SK-N-SH (cell line): ENCODE data around the gene OR8B12.

Experiments
- CHD2 ChIP-seq: fragments of 150-350 bp; IDR thresholded peaks from 2 replicates; pipeline ENCODE4 v1.6.1; 2018; ENCODE audit warnings: low read length; ENCODE audit not compliant: partially characterized antibody
- FOXJ3 ChIP-seq: sonication (generic); formaldehyde crosslinking; IDR thresholded peaks from 2 replicates; pipeline ENCODE4 v1.5.1; 2020; ENCODE audit warnings: mild to moderate bottlenecking, missing genetic modification reagents
- POLR2AphosphoS5 ChIP-seq: IDR thresholded peaks from 2 replicates; pipeline ENCODE4 v1.6.1; 2012; ENCODE audit warnings: low read depth, low read length
- SMC3 ChIP-seq: IDR thresholded peaks from 2 replicates; pipeline ENCODE4 v1.6.1; 2012; ENCODE audit warnings: low read depth, low read length, improper control_type of control experiment
- TF ChIP-seq, protein P1 (sequence below): fragments of 200-600 bp; sonication (generic); IDR thresholded peaks from 2 replicates; pipeline ENCODE4 v1.6.1; 2017; ENCODE audit warnings: antibody characterized with exemption, mild to moderate bottlenecking, moderate library complexity
- TF ChIP-seq, protein P2 (sequence below): IDR thresholded peaks from 2 replicates; pipeline ENCODE4 v1.4.0; 2012; ENCODE audit warnings: low read depth
- TF ChIP-seq, protein P3 (sequence below): fragments of 150-350 bp; IDR thresholded peaks from 2 replicates; pipeline ENCODE4 v1.6.1; 2017; ENCODE audit warnings: antibody characterized with exemption, low read length, low read depth, borderline replicate concordance

DNA sequence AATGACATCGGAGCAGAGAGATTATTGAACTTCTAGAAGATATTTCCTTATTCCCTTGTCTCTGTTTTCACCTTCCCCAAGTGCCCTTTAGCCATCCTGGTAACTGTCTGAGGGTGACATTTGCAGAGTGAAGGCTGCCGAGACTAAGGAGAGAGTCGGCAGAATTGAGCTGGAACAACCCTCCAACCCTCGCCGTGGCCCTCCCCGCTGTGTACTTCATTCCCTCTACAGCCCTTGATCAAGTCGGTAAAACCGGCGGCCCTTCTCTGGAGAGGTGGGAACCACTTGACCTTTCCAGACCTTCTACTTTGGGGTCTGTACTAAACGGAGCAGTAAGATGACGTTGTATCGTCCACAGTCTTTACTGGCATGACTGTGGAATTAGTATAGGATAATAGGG is 26.1 kb downstream of the OR8B12 start:
- TF ChIP-seq, protein P1, sequence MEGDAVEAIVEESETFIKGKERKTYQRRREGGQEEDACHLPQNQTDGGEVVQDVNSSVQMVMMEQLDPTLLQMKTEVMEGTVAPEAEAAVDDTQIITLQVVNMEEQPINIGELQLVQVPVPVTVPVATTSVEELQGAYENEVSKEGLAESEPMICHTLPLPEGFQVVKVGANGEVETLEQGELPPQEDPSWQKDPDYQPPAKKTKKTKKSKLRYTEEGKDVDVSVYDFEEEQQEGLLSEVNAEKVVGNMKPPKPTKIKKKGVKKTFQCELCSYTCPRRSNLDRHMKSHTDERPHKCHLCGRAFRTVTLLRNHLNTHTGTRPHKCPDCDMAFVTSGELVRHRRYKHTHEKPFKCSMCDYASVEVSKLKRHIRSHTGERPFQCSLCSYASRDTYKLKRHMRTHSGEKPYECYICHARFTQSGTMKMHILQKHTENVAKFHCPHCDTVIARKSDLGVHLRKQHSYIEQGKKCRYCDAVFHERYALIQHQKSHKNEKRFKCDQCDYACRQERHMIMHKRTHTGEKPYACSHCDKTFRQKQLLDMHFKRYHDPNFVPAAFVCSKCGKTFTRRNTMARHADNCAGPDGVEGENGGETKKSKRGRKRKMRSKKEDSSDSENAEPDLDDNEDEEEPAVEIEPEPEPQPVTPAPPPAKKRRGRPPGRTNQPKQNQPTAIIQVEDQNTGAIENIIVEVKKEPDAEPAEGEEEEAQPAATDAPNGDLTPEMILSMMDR, result no peak
- no peak for TF ChIP-seq CHD2
- TF ChIP-seq, protein P2, sequence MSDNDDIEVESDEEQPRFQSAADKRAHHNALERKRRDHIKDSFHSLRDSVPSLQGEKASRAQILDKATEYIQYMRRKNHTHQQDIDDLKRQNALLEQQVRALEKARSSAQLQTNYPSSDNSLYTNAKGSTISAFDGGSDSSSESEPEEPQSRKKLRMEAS, result no peak
- no peak for TF ChIP-seq SMC3
- no peak for TF ChIP-seq POLR2AphosphoS5
- TF ChIP-seq, protein P3, sequence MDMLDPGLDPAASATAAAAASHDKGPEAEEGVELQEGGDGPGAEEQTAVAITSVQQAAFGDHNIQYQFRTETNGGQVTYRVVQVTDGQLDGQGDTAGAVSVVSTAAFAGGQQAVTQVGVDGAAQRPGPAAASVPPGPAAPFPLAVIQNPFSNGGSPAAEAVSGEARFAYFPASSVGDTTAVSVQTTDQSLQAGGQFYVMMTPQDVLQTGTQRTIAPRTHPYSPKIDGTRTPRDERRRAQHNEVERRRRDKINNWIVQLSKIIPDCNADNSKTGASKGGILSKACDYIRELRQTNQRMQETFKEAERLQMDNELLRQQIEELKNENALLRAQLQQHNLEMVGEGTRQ, result no peak
- TF ChIP-seq FOXJ3 (CRISPR knock-in tag), result no peak
